ENCODE data around the gene RXFP1.

The RXFP1 gene

GRCh38 chr4:158553364-158553763 lies 31.7 kb downstream of the RXFP1 start:
- H2BK12ac ChIP-seq (ENCODE audit: low read length) = no peak overlapping the region
- H4K8ac ChIP-seq (ENCODE audit: low read depth, low read length) = no peak overlapping the region
- H2AFZ ChIP-seq (ENCODE audit: insufficient read depth, low read length, poor library complexity) = no peak overlapping the region
- no peak overlapping the region for H4K91ac ChIP-seq (ENCODE audit: low read depth, low read length)
- no peak overlapping the region for H3K14ac ChIP-seq (ENCODE audit: low read length)
- no peaks in the 10 kb centered on the region for H3K79me2 ChIP-seq (ENCODE audit: control insufficient read depth, insufficient read depth, low read length, poor library complexity)
- H3K4me2 ChIP-seq (ENCODE audit: low read length) = no peak overlapping the region
- H3K79me1 ChIP-seq (ENCODE audit: low read length) = no peaks in the 10 kb centered on the region
- no peak for DNase-seq
- no peak overlapping the region for H4K12ac ChIP-seq (ENCODE audit: low read depth, low read length)
- H3K23ac ChIP-seq (ENCODE audit: low read length) = no peak overlapping the region
- H3K4me3 ChIP-seq (ENCODE audit: low read depth, low read length) = no peak overlapping the region
- no peak overlapping the region for H2BK5ac ChIP-seq (ENCODE audit: low read depth, low read length, poor library complexity)
- H3K9ac ChIP-seq (ENCODE audit: low read length) = no peak overlapping the region
- H3K36me3 ChIP-seq (ENCODE audit: control insufficient read depth in 1 of 2, insufficient read depth in 2 of 2, low read length in 2 of 2) = no peaks in the 10 kb centered on the region
- no peak overlapping the region for H2BK120ac ChIP-seq (ENCODE audit: insufficient read depth, low read length, poor library complexity)
- WGBS (ENCODE audit: extremely low coverage, insufficient coverage, insufficient read length) = no CpG with 5 or more reads among the region's 3 CpGs
- H2AK5ac ChIP-seq (ENCODE audit: low read length) = no peak overlapping the region
- no peak overlapping the region for H3K18ac ChIP-seq (ENCODE audit: low read length)
- H3K4me1 ChIP-seq (ENCODE audit: control insufficient read depth in 1 of 2, insufficient read depth in 2 of 2, low read length in 2 of 2) = no peaks in the 10 kb centered on the region
- H3K9me3 ChIP-seq (ENCODE audit: insufficient read depth, low read depth, low read length) = no peaks in the 10 kb centered on the region
- H3K4ac ChIP-seq (ENCODE audit: low read depth, low read length) = no peak overlapping the region
- no peaks in the 10 kb centered on the region for H3K27me3 ChIP-seq (ENCODE audit: insufficient read depth, low read length)
- no peak overlapping the region for H3K27ac ChIP-seq (ENCODE audit: low read depth, low read length)

- H2AK5ac ChIP-seq (ENCODE audit: low read length) = no peak overlapping the region
- no peak overlapping the region for H4K8ac ChIP-seq (ENCODE audit: low read depth, low read length)
- no peak overlapping the region for H2BK120ac ChIP-seq (ENCODE audit: insufficient read depth, low read length, poor library complexity)
- no CpG with 5 or more reads among the region's 6 CpGs for WGBS (ENCODE audit: extremely low coverage, insufficient coverage, insufficient read length)
- H3K4me2 ChIP-seq (ENCODE audit: low read length) = no peak overlapping the region
- H3K79me2 ChIP-seq (ENCODE audit: control insufficient read depth, insufficient read depth, low read length, poor library complexity) = no peaks in the 10 kb centered on the region
- H3K4ac ChIP-seq (ENCODE audit: low read depth, low read length) = no peak overlapping the region
- H3K9ac ChIP-seq (ENCODE audit: low read length) = no peak overlapping the region
- H2AFZ ChIP-seq (ENCODE audit: insufficient read depth, low read length, poor library complexity) = no peak overlapping the region
- H3K4me3 ChIP-seq (ENCODE audit: low read depth, low read length) = no peak overlapping the region
- H2BK5ac ChIP-seq (ENCODE audit: low read depth, low read length, poor library complexity) = no peak overlapping the region
- no peaks in the 10 kb centered on the region for H3K36me3 ChIP-seq (ENCODE audit: control insufficient read depth in 1 of 2, insufficient read depth in 2 of 2, low read length in 2 of 2)
- no peak overlapping the region for H3K23ac ChIP-seq (ENCODE audit: low read length)
- no peak overlapping the region for H4K12ac ChIP-seq (ENCODE audit: low read depth, low read length)
- H3K27ac ChIP-seq (ENCODE audit: low read depth, low read length) = no peak overlapping the region
- DNase-seq = no peak
- H4K91ac ChIP-seq (ENCODE audit: low read depth, low read length) = no peak overlapping the region
- H3K4me1 ChIP-seq (ENCODE audit: control insufficient read depth in 1 of 2, insufficient read depth in 2 of 2, low read length in 2 of 2) = no peaks in the 10 kb centered on the region
- H2BK12ac ChIP-seq (ENCODE audit: low read length) = no peak overlapping the region
- no peaks in the 10 kb centered on the region for H3K27me3 ChIP-seq (ENCODE audit: insufficient read depth, low read length)
- H3K14ac ChIP-seq (ENCODE audit: low read length) = no peak overlapping the region
- H3K18ac ChIP-seq (ENCODE audit: low read length) = no peak overlapping the region
- H3K9me3 ChIP-seq (ENCODE audit: insufficient read depth, low read depth, low read length) = no peaks in the 10 kb centered on the region
- H3K79me1 ChIP-seq (ENCODE audit: low read length) = no peaks in the 10 kb centered on the region
Observed at GRCh38 chr4:158560284-158560683, 38.6 kb downstream of the RXFP1 start.

GRCh38 chr4:158566860-158567259 lies 45.2 kb downstream of the RXFP1 start:
- WGBS (ENCODE audit: extremely low coverage, insufficient coverage, insufficient read length) = no CpG with 5 or more reads among the region's 18 CpGs
- Histone ChIP-seq H3K4me1 (ENCODE audit: control insufficient read depth in 1 of 2, insufficient read depth in 2 of 2, low read length in 2 of 2) (no peaks in the 10 kb centered on the region), H3K4ac (ENCODE audit: low read depth, low read length) (no peak overlapping the region), H2BK5ac (ENCODE audit: low read depth, low read length, poor library complexity) (no peak overlapping the region), H4K8ac (ENCODE audit: low read depth, low read length) (no peak overlapping the region), H3K9ac (ENCODE audit: low read length) (no peak overlapping the region), H4K12ac (ENCODE audit: low read depth, low read length) (no peak overlapping the region), H3K9me3 (ENCODE audit: insufficient read depth, low read depth, low read length) (peaks cover 3% of the 10 kb centered on the region), H3K4me3 (ENCODE audit: low read depth, low read length) (no peak overlapping the region), H3K14ac (ENCODE audit: low read length) (no peak overlapping the region), H2BK120ac (ENCODE audit: insufficient read depth, low read length, poor library complexity) (no peak overlapping the region), H3K27ac (ENCODE audit: low read depth, low read length) (no peak overlapping the region), H3K23ac (ENCODE audit: low read length) (no peak overlapping the region), H2BK12ac (ENCODE audit: low read length) (no peak overlapping the region), H3K27me3 (ENCODE audit: insufficient read depth, low read length) (no peaks in the 10 kb centered on the region), H2AFZ (ENCODE audit: insufficient read depth, low read length, poor library complexity) (no peak overlapping the region), H3K79me1 (ENCODE audit: low read length) (no peaks in the 10 kb centered on the region), H3K79me2 (ENCODE audit: control insufficient read depth, insufficient read depth, low read length, poor library complexity) (no peaks in the 10 kb centered on the region), H2AK5ac (ENCODE audit: low read length) (no peak overlapping the region), H3K4me2 (ENCODE audit: low read length) (no peak overlapping the region), H3K18ac (ENCODE audit: low read length) (no peak overlapping the region), H4K91ac (ENCODE audit: low read depth, low read length) (no peak overlapping the region), H3K36me3 (ENCODE audit: control insufficient read depth in 1 of 2, insufficient read depth in 2 of 2, low read length in 2 of 2) (no peaks in the 10 kb centered on the region)
- no peak for DNase-seq

- no peak overlapping the region for H3K14ac ChIP-seq (ENCODE audit: low read length)
- H3K79me1 ChIP-seq (ENCODE audit: low read length) = no peaks in the 10 kb centered on the region
- no peak overlapping the region for H2BK5ac ChIP-seq (ENCODE audit: low read depth, low read length, poor library complexity)
- no peak overlapping the region for H3K9ac ChIP-seq (ENCODE audit: low read length)
- no CpG with 5 or more reads among the region's 6 CpGs for WGBS (ENCODE audit: extremely low coverage, insufficient coverage, insufficient read length)
- DNase-seq = no peak
- H3K4me2 ChIP-seq (ENCODE audit: low read length) = no peak overlapping the region
- H3K4me3 ChIP-seq (ENCODE audit: low read depth, low read length) = no peak overlapping the region
- H3K4me1 ChIP-seq (ENCODE audit: control insufficient read depth in 1 of 2, insufficient read depth in 2 of 2, low read length in 2 of 2) = no peaks in the 10 kb centered on the region
- no peak overlapping the region for H2AFZ ChIP-seq (ENCODE audit: insufficient read depth, low read length, poor library complexity)
- H3K4ac ChIP-seq (ENCODE audit: low read depth, low read length) = no peak overlapping the region
- no peaks in the 10 kb centered on the region for H3K27me3 ChIP-seq (ENCODE audit: insufficient read depth, low read length)
- no peak overlapping the region for H2BK120ac ChIP-seq (ENCODE audit: insufficient read depth, low read length, poor library complexity)
- H4K8ac ChIP-seq (ENCODE audit: low read depth, low read length) = no peak overlapping the region
- no peak overlapping the region for H2AK5ac ChIP-seq (ENCODE audit: low read length)
- H4K91ac ChIP-seq (ENCODE audit: low read depth, low read length) = no peak overlapping the region
- peaks cover 3% of the 10 kb centered on the region for H3K9me3 ChIP-seq (ENCODE audit: insufficient read depth, low read depth, low read length)
- no peak overlapping the region for H3K23ac ChIP-seq (ENCODE audit: low read length)
- H4K12ac ChIP-seq (ENCODE audit: low read depth, low read length) = no peak overlapping the region
- H3K27ac ChIP-seq (ENCODE audit: low read depth, low read length) = no peak overlapping the region
- no peaks in the 10 kb centered on the region for H3K79me2 ChIP-seq (ENCODE audit: control insufficient read depth, insufficient read depth, low read length, poor library complexity)
- H3K36me3 ChIP-seq (ENCODE audit: control insufficient read depth in 1 of 2, insufficient read depth in 2 of 2, low read length in 2 of 2) = no peaks in the 10 kb centered on the region
- no peak overlapping the region for H3K18ac ChIP-seq (ENCODE audit: low read length)
- no peak overlapping the region for H2BK12ac ChIP-seq (ENCODE audit: low read length)
Observed at GRCh38 chr4:158571736-158572135, 50.1 kb downstream of the RXFP1 start.

Data from trophoblast cell (in vitro differentiated cells and primary cell).